ENCODE data around the gene ANKDD1A.
A peak's percentile ranks its signal among the peaks of the same experiment; 100 is the strongest.

Gene ANKDD1A

GRCh38 chr15:64896371-64897069 lies 15.2 kb upstream of the ANKDD1A start:
- no peak for DNase-seq

- no peak for DNase-seq
Measured at GRCh38 chr15:64897345-64897985, 14.2 kb upstream of the ANKDD1A start.

- no peak for DNase-seq
Measured at GRCh38 chr15:64898406-64898805, 13.3 kb upstream of the ANKDD1A start.

DNA sequence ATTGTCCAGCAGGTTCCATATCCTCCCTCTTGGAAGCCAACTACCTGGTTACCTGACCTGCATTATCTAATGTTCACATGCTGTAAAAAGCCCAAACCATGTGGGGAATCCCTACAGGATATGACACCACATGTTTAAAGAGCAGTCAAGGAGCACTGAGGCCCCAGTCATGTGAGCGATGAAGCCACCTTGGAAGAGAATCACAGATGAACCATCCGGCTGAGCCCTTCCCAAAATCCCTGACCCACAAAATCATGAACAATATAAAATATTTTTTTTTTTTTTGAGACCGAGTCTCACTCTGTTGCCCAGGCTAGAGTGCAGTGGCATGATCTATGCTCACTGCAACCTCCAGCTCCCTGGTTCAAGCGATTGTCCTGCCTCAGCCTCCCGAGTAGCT lies 10.6 kb upstream of the ANKDD1A start:
- DNase-seq, result no peak

DNA sequence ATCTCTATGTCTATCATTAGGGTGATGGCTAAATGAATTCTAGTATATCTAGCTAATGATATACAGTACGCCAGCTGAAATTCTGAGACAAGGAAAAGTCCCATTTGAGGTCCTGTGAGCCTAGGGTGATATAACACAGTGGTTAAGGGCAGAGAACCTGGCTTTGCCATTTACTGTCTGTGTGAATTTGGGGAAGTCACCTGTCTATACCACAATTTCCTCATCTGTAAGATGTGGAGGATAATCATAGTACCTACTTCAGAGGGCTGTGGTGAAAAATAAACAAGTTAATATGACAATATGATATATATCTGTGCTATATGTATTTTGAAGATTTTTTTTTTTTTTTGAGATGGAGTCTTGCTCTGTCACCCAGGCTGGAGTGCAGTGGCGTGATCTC lies 9.8 kb upstream of the ANKDD1A start:
- DNase-seq, result no peak

DNA sequence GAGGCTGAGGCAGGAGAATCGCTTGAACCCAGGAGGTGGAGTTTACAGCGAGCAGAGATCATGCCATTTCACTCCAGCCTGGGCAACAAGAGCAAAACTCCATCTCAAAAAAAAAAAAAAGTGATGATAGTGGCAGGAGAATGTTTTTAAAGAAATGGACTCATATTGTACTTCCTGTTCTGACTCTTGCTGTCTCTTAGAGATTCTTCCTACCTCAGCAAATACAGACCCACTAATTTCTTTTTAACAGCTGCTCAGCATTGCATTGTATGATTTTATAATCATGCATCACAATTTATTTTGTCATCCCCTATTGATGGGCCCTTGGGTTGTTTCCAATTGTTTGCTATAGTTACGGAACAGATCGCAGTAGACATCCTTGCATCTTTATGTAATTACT lies 8.8 kb upstream of the ANKDD1A start:
- DNase-seq, result no peak

DNA sequence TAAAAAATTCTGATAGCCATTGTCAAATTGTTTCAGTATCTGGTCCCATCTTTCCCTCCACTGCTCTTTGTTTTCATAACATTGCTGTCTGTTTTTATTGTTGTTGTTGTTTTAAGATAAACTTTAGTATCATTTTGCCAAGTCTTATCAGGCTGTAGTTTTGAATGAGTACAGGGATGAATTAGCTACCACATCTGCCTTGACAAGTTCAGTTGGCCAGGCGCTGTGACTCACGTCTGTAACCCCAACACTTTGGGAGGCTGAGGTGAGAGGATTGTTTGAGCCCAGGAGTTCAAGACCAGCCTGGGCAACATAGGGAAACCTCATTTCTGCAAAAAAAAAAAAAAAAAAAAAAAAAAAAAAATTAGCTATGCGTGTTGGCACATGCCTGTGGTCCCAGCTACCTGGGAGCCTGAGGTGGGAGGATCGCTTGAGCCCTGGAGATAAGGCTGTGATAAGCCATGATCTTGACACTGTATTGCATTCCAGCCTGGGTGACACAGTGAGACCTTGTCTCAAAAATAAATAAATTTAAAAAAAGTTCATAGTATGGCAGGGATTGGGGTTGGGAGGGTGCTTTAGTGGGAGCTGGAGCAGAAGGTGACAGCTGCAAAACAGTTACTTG lies 8.3 kb upstream of the ANKDD1A start:
- no peak for DNase-seq

- no peak for DNase-seq
Measured at GRCh38 chr15:64904189-64904588, 7.5 kb upstream of the ANKDD1A start.

- DNase-seq, result peak; percentile 85 to 88
Measured at GRCh38 chr15:64905119-64905831, 6.4 kb upstream of the ANKDD1A start.

DNA sequence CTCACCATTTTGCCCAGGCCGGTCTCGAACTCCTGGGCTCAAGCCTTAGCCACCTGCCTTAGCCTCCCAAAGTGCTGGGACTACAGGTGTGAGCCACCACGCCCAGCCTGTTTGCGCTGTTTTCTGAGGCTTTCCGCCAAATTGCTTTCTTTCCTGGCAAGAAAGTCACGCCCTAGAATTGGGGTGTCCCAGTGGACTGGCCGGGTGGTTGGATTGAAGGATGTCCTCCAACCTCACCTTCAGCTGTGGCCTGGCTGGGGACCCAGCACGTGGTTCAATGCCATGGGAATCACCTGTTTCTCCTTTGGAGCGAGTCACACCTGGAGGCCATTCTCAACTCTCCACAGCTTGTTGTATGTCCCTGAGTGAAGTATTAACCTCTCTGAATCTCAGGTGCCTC lies 5.8 kb upstream of the ANKDD1A start:
- no peak for DNase-seq

GRCh38 chr15:64906402-64906801 lies 5.3 kb upstream of the ANKDD1A start:
- DNase-seq, result no peak

GRCh38 chr15:64907991-64908390 lies 3.7 kb upstream of the ANKDD1A start:
- no peak for DNase-seq

- DNase-seq, result no peak
Measured at GRCh38 chr15:64909546-64909945, 2.2 kb upstream of the ANKDD1A start.

DNA sequence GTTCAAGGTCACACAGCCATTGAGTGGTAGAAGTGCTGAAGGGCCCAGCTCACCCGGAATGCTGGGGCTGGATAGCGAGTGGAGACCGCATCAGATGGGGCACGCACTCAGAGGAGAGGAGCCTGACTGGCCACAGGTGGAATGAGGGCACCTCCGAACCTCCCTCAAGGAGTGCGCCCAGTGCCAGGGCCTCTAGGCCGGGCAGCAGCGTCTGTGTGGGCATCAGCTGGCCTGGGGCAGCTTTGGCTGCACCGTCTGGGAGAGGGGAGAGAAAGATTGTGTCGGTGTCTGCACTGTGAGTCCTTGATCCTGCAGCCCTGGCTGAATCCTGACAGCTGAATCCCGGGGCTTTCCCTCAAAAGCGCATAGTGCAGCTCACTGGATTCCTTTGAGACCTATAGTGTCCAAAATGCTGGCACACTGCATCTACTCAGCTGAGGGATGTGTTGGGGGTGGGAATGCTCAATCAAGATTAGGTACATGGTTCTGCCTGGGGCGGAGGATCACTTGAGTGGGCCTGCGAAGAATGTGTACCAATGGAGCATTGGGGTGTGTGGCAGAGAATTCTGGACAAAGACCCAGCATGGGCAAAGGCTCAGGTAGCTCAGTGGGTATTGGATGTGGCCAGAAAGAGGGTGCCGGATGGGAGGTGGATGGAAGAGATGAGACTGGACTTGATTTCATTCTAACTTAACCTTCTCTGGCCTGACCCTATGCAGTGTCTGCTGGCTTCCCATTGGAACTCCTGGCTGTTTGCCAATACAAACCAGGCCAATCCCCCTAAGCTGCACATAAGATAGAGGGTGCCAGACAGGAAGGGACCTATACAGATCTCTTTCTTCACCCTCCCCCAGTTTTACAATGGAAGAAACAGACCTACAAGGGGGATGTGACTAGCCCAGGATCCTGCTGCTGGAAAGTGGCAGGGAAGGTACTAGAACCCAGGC lies 950 bp downstream of the ANKDD1A start:
- DNase-seq, result no peak

- DNase-seq, result no peak
Measured at GRCh38 chr15:64915518-64916227, 4.0 kb downstream of the ANKDD1A start.

- no peak for DNase-seq
Measured at GRCh38 chr15:64916365-64916764, 4.7 kb downstream of the ANKDD1A start.

DNA sequence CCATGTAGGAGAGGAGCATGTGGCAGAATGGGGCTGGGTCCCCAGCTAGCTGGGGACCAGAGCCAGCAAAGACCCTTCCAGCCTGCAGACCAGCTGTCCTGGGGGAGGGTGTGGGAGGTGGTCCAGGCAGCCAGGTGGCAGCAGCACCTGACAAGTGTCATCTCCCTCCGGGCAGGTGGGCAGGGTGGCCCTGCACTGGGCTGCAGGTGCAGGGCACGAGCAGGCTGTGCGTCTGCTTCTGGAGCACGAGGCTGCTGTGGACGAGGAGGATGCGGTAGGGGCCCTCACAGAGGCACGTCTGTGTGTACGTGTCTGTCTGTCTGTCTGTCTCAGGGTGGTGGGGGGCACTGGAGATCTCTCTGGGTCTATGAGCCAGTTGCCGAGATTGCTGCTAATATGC lies 5.5 kb downstream of the ANKDD1A start:
- no peak for DNase-seq

DNA sequence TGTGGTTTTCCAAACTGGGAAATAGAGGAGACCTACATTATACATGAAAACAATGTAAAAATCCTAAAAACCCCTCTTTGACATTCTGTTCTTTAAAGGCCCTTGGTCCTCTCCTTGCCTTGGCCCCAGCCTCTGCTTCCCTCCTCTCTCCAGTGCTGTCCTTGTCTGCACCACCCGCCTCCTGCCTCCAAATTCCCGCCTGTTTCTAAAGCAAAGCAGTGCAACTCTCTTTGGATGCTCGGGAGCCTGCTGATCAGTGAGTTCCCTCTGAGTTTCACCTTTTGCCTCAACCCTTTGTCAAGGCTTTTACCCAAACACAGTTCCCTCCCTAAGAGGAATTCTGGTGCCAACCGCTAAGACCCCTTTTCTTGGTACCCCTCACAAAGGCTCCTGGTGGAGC lies 8.0 kb downstream of the ANKDD1A start:
- DNase-seq, result no peak

- no peak for DNase-seq
Measured at GRCh38 chr15:64921711-64922110, 10.0 kb downstream of the ANKDD1A start.

GRCh38 chr15:64923546-64923945 lies 11.8 kb downstream of the ANKDD1A start:
- DNase-seq, result no peak
